A549 (cell line): ENCODE data around the gene GALNTL6. TPM values are rescaled to one million over a fixed set of nuclear protein-coding genes. Genes with fewer than 3 reads are reported as not detected.
"Not testable (repeated sequence)": the region's sequence is repeated elsewhere in the genome, so short reads cannot be mapped to it uniquely, and the experiment has no call there.

Source experiments
- ATAC-seq, 2 experiments: fragments of 200-7000 bp in 1 of 2; fragments of >200 bp in 1 of 2; cut with Nextera tagmentation in 1 of 2; cut with Tn5 transposase in 1 of 2; 3 replicates each; pipeline versions ENCODE4 v1.8.0 to v1.9.1; 2018 to 2020; ENCODE audit warnings: mild to moderate bottlenecking in 1 of 2, moderate library complexity in 1 of 2
- CTCF ChIA-PET: fragments of 300-600 bp; sonication (Branson Sonifier 250); formaldehyde crosslinking; extraction: SDS; loops from one replicate; lab custom pipeline; 2021; ENCODE audit warnings: antibody characterized with exemption, inconsistent platforms; lab: Yijun Ruan, JAX
- POLR2A ChIA-PET: fragments of 350-600 bp; formaldehyde crosslinking; extraction: SDS; loops from one replicate; lab custom pipeline; 2021; ENCODE audit warnings: antibody characterized with exemption, inconsistent platforms; lab: Yijun Ruan, JAX
- DNase-seq, 2 experiments: peaks; one replicate each; pipeline versions ENCODE4 v3.0.0 to v3.0.0-alpha.2; 2011 to 2016; ENCODE audit warnings: low read depth in 1 of 2, low spot score in 1 of 2
- FAIRE-seq: peaks from 2 replicates; lab custom pipeline; 2011; peaks lifted over from hg19 to GRCh38; lab: Jason Lieb, UNC
- H3K27ac ChIP-seq, 2 experiments: fragments of >200 bp; sonication (Bioruptor Twin); formaldehyde crosslinking; 3 replicates each; pipeline ENCODE4 v1.5.1; 2016 to 2017
- H3K4me1 ChIP-seq: fragments of >200 bp; sonication (Bioruptor Twin); formaldehyde crosslinking; 3 replicates; pipeline ENCODE4 v1.6.1; 2016
- H3K4me2 ChIP-seq: fragments of >200 bp; sonication (Bioruptor Twin); formaldehyde crosslinking; 3 replicates; pipeline ENCODE4 v1.6.1; 2016
- H3K4me3 ChIP-seq: fragments of >200 bp; sonication (Bioruptor Twin); formaldehyde crosslinking; 3 replicates; pipeline ENCODE4 v1.5.1; 2016
- H3K9me3 ChIP-seq: fragments of >200 bp; sonication (Bioruptor Twin); formaldehyde crosslinking; 3 replicates; pipeline ENCODE4 v1.6.1; 2016
- BHLHE40 ChIP-seq: IDR thresholded peaks from 2 replicates; pipeline ENCODE4 v1.6.1; 2012; ENCODE audit warnings: low read depth, low read length, inconsistent platforms
- CEBPB ChIP-seq, 2 experiments: fragments of >200 bp in 1 of 2; sonication (Bioruptor Twin) in 1 of 2; formaldehyde crosslinking in 1 of 2; IDR thresholded peaks; 2 replicates each; pipeline ENCODE4 v1.6.1; 2012 to 2016
- EHMT2 ChIP-seq: fragments of 200-600 bp; sonication (generic); IDR thresholded peaks from 2 replicates; pipeline ENCODE4 v1.6.1; 2016; ENCODE audit warnings: antibody characterized with exemption, low read depth, mild to moderate bottlenecking, moderate library complexity
- HDAC2 ChIP-seq: fragments of 200-600 bp; sonication (generic); IDR thresholded peaks from 2 replicates; pipeline ENCODE4 v1.6.1; 2016
- HOXA7 ChIP-seq: fragments of 250-450 bp; sonication (Bioruptor Pico); IDR thresholded peaks from 2 replicates; pipeline ENCODE4 v1.5.0; 2020; ENCODE audit warnings: mild to moderate bottlenecking, moderate library complexity
- JUN ChIP-seq, 2 experiments: fragments of >200 bp; sonication (Bioruptor Twin); formaldehyde crosslinking; IDR thresholded peaks; 2 replicates in 1 of 2; 3 replicates in 1 of 2; pipeline ENCODE4 v1.6.1; 2016 to 2017
- JUNB ChIP-seq: fragments of >200 bp; sonication (Bioruptor Twin); formaldehyde crosslinking; IDR thresholded peaks from 2 replicates; pipeline ENCODE4 v1.6.1; 2016
- KDM1A ChIP-seq: fragments of 200-600 bp; sonication (generic); IDR thresholded peaks from 2 replicates; pipeline ENCODE4 v1.6.1; 2016; ENCODE audit warnings: low read depth, mild to moderate bottlenecking
- MAFK ChIP-seq: fragments of 450-650 bp; IDR thresholded peaks from 2 replicates; pipeline ENCODE4 v1.6.1; 2014; ENCODE audit not compliant: partially characterized antibody
- MYC ChIP-seq: IDR thresholded peaks from 2 replicates; pipeline ENCODE4 v1.6.1; 2012; ENCODE audit warnings: mild to moderate bottlenecking, inconsistent platforms, low read length, improper control_type of control experiment, borderline replicate concordance
- RNF2 ChIP-seq: fragments of 200-600 bp; sonication (generic); IDR thresholded peaks from 2 replicates; pipeline ENCODE4 v1.6.1; 2016; ENCODE audit warnings: low read depth, mild to moderate bottlenecking, antibody characterized with exemption, moderate library complexity, borderline replicate concordance
- SMC3 ChIP-seq: fragments of >200 bp; sonication (Bioruptor Twin); formaldehyde crosslinking; IDR thresholded peaks from 3 replicates; pipeline ENCODE4 v1.6.1; 2018; ENCODE audit warnings: inconsistent platforms
- SREBF2 ChIP-seq: fragments of 450-650 bp; IDR thresholded peaks from 2 replicates; pipeline ENCODE4 v1.6.1; 2014; ENCODE audit warnings: mild to moderate bottlenecking, moderate library complexity
- TP53 ChIP-seq: fragments of 250-450 bp; sonication (Bioruptor Pico); IDR thresholded peaks from 2 replicates; pipeline ENCODE4 v1.5.0; 2021; ENCODE audit warnings: mild to moderate bottlenecking, moderate library complexity
- ZC3H11A ChIP-seq: fragments of 450-650 bp; IDR thresholded peaks from 2 replicates; pipeline ENCODE4 v1.6.1; 2014; ENCODE audit warnings: antibody characterized with exemption, mild to moderate bottlenecking
- ZFP36 ChIP-seq: fragments of 450-650 bp; IDR thresholded peaks from 2 replicates; pipeline ENCODE4 v1.6.1; 2014; ENCODE audit warnings: borderline replicate concordance; ENCODE audit not compliant: partially characterized antibody
- ZSCAN20 ChIP-seq: fragments of 250-450 bp; sonication (Bioruptor Pico); IDR thresholded peaks from 2 replicates; pipeline ENCODE4 v1.8.0; 2022; ENCODE audit warnings: mild to moderate bottlenecking, moderate library complexity
- WGBS: methylation state at CpG from one replicate; pipeline ENCODE4 v1.1.6; 2017; ENCODE audit errors: missing lambda C conversion rate; 5-methylcytosine and 5-hydroxymethylcytosine counted together
- polyA plus RNA-seq, 4 experiments: library from polyadenylated mRNA; depleted of rRNA in 3 of 4; stranded (reverse); fragments of >200 nt; fragmentation: RNase III in 1 of 4; extraction: RNeasy Plus Mini Kit Qiagen cat#74134 plus additional on column Dnase treatment in 1 of 4; gene quantifications; 2 replicates in 3 of 4; 3 replicates in 1 of 4; pipeline ENCODE4 v1.2.3, GENCODE V29; 2011 to 2017
- TF ChIP-seq, protein P1 (sequence below): IDR thresholded peaks from 2 replicates; pipeline ENCODE4 v1.6.1; 2012
- TF ChIP-seq, protein P2 (sequence below): fragments of >200 bp; sonication (Bioruptor Twin); formaldehyde crosslinking; IDR thresholded peaks from 3 replicates; pipeline ENCODE4 v1.5.1; 2016
- TF ChIP-seq, protein P3 (sequence below): IDR thresholded peaks from 2 replicates; pipeline ENCODE4 v1.6.1; 2012
- TF ChIP-seq, protein P4 (sequence below): fragments of >200 bp; sonication (Bioruptor Twin); formaldehyde crosslinking; IDR thresholded peaks from 2 replicates; pipeline ENCODE4 v1.6.1; 2016
- TF ChIP-seq, protein P5 (sequence below): fragments of 250-450 bp; sonication (Bioruptor Pico); IDR thresholded peaks from 2 replicates; pipeline ENCODE4 v1.5.0; 2020; ENCODE audit warnings: low read depth, mild to moderate bottlenecking, moderate library complexity
- TF ChIP-seq, protein P6 (sequence below): fragments of 150-350 bp; IDR thresholded peaks from 2 replicates; pipeline ENCODE4 v1.6.1; 2014; ENCODE audit warnings: low read depth, mild to moderate bottlenecking, low read length
- TF ChIP-seq, protein P7 (sequence below): fragments of 450-650 bp; IDR thresholded peaks from 2 replicates; pipeline ENCODE4 v1.6.1; 2014; ENCODE audit warnings: antibody characterized with exemption

The GALNTL6 gene
- polyA plus RNA-seq, 2 of the 4 experiments (the other 2 are of a cell fraction) = 0.06 to 0.49 TPM

DNA sequence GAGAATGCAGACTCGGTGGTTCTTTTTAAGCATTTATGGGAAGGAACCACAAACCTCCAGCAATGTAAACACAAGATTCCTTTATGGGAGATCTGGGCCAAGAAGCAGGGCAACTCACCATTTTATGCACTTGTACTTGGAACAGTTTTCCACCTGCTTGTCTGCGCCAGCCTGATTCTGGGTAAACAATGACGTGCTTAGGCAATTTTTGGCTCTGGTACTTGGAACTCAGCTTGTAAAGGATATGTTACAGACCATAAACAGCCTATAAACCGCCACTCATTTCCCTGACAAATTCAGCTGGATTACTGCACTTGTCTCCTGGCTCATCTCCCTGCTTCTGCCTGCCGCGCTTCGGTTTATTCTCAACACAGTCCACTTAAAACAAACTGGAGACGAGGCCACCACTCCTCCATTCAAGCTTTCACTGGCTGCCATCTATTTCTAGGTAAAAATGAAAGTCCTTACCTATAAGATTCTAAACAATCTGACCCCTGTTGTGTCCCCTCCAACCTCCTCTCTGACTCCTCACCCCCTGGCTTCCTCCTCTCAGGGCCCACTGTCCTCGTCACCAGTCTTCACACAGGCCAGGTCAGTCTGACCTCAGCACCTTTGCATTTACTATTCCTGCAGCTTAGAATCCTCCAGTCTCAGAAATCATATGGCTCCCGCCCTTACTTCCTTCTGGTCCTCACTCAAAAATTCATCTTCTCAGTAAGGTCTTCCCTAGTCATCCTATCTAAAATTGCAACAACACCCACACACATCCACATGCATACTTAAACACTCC lies 1149.6 kb downstream of the GALNTL6 start (continued):
- TF ChIP-seq SMC3 (0 out of 3 replicates have a peak, but pooled peaks have one; percentile 19), ZSCAN20 (CRISPR knock-in tag) (no peak), ZC3H11A (no peak), TP53 (CRISPR knock-in tag) (no peak), JUN (IDR thresholded peaks at IDR 0.05) (peak in 1 of 2 experiments; percentile 37; a peak in 2 of 5 replicates), EHMT2 (no peak), JUNB (peak; percentile 45; the same call in 1 of the 2 replicates)
- TF ChIP-seq, protein P1, sequence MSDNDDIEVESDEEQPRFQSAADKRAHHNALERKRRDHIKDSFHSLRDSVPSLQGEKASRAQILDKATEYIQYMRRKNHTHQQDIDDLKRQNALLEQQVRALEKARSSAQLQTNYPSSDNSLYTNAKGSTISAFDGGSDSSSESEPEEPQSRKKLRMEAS = peak; percentile 50; the same call in 1 of the 2 replicates
- TF ChIP-seq, protein P2, sequence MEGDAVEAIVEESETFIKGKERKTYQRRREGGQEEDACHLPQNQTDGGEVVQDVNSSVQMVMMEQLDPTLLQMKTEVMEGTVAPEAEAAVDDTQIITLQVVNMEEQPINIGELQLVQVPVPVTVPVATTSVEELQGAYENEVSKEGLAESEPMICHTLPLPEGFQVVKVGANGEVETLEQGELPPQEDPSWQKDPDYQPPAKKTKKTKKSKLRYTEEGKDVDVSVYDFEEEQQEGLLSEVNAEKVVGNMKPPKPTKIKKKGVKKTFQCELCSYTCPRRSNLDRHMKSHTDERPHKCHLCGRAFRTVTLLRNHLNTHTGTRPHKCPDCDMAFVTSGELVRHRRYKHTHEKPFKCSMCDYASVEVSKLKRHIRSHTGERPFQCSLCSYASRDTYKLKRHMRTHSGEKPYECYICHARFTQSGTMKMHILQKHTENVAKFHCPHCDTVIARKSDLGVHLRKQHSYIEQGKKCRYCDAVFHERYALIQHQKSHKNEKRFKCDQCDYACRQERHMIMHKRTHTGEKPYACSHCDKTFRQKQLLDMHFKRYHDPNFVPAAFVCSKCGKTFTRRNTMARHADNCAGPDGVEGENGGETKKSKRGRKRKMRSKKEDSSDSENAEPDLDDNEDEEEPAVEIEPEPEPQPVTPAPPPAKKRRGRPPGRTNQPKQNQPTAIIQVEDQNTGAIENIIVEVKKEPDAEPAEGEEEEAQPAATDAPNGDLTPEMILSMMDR = no peak
- TF ChIP-seq, protein P3, sequence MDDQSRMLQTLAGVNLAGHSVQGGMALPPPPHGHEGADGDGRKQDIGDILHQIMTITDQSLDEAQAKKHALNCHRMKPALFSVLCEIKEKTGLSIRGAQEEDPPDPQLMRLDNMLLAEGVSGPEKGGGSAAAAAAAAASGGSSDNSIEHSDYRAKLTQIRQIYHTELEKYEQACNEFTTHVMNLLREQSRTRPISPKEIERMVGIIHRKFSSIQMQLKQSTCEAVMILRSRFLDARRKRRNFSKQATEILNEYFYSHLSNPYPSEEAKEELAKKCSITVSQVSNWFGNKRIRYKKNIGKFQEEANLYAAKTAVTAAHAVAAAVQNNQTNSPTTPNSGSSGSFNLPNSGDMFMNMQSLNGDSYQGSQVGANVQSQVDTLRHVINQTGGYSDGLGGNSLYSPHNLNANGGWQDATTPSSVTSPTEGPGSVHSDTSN = no peak

DNA sequence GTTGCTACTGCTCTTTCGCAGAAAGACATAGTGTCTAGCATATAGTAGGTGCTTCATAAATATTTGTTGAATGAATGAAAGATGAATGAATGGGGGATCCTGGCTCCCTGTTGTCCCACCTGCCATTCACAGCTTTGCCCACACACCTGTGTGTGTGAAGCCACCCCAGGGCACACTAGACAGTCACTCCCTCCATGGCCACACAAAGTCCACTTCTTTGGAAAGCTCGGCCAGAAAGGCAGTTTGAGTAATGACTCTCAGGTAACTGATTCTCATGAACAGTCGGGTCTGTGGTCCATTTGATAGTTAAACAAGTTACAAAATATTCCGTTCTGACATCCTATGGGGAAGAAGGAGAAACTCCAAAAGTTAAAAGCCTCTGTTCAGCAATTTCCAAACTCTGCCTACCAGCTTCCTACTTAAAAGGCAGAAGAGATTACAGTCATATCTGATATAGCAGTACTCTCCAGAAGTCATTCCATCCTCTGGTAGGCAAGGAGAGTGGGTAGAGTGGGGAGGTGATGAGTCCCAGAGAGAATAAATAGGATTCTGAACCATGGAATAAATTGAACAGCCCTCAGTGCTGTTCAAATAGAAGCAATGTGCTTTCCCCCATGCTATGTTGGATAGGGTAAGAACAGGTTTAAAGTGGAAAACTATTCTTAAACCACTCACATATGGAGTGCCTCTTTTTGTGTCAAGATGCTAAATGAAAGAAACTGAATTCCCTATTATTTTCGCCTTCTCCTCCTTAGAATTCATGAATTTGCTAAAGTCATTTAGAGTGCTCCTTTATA lies 1150.5 kb downstream of the GALNTL6 start:
- TF ChIP-seq SREBF2 (no peak), ZC3H11A (no peak), BHLHE40 (no peak), CEBPB (IDR thresholded peaks at IDR 0.05) (no peak), HOXA7 (CRISPR knock-in tag) (no peak), RNF2 (no peak), MAFK (no peak), ZFP36 (no peak), KDM1A (no peak), MYC (no peak), HDAC2 (no peak)
- TF ChIP-seq, protein P4, sequence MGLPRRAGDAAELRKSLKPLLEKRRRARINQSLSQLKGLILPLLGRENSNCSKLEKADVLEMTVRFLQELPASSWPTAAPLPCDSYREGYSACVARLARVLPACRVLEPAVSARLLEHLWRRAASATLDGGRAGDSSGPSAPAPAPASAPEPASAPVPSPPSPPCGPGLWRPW = no peak
- TF ChIP-seq, protein P5, sequence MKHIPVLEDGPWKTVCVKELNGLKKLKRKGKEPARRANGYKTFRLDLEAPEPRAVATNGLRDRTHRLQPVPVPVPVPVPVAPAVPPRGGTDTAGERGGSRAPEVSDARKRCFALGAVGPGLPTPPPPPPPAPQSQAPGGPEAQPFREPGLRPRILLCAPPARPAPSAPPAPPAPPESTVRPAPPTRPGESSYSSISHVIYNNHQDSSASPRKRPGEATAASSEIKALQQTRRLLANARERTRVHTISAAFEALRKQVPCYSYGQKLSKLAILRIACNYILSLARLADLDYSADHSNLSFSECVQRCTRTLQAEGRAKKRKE (CRISPR knock-in tag) = no peak
- TF ChIP-seq, protein P6, sequence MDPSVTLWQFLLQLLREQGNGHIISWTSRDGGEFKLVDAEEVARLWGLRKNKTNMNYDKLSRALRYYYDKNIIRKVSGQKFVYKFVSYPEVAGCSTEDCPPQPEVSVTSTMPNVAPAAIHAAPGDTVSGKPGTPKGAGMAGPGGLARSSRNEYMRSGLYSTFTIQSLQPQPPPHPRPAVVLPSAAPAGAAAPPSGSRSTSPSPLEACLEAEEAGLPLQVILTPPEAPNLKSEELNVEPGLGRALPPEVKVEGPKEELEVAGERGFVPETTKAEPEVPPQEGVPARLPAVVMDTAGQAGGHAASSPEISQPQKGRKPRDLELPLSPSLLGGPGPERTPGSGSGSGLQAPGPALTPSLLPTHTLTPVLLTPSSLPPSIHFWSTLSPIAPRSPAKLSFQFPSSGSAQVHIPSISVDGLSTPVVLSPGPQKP = no peak
- TF ChIP-seq, protein P7, sequence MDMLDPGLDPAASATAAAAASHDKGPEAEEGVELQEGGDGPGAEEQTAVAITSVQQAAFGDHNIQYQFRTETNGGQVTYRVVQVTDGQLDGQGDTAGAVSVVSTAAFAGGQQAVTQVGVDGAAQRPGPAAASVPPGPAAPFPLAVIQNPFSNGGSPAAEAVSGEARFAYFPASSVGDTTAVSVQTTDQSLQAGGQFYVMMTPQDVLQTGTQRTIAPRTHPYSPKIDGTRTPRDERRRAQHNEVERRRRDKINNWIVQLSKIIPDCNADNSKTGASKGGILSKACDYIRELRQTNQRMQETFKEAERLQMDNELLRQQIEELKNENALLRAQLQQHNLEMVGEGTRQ = no peak
- 80% methylated on average over 5 of the region's 5 CpGs for WGBS
- DNase-seq = no peak
- ChIA-PET POLR2A (interaction anchor here (0.5 kb wide), 1 partner anchor 66 kb away, joined by 4 read pairs; no protein-coding TSS in a partner anchor), CTCF (no interaction called here)
- FAIRE-seq = no peak
- Histone ChIP-seq H3K9me3 (peaks cover 8% of the 10 kb centered on the region; the same call in 1 of the 3 replicates), H3K4me2 (peak overlapping the region; percentile 65), H3K4me3 (no peak overlapping the region), H3K27ac (peak overlapping the region; percentile 72 to 85), H3K4me1 (peaks cover 24% of the 10 kb centered on the region)
- ATAC-seq = no peak; a peak in 1 of 6 replicates

DNA sequence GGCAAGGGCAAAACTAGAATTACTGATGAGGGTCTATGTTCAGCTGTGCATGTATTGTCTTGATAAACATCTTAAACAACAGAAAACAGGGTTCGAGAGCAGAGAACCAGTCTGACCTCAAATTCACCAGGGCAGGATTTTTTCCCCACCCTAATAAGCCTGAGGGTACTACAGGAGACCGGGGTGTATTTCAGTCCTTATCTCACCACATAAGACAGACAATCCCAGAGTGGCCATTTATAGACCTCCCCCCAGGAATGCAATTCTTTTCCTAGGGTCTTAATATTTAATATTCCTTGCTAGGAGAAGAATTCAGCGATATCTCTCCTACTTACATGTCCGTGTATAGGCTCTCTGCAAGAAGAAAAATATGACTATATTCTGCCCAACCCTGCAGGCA lies 1157.0 kb downstream of the GALNTL6 start:
- FAIRE-seq, POLR2A ChIA-PET: not testable (repeated sequence)

More for the DNA sequence above, 1157.0 kb downstream of the GALNTL6 start:
- H3K4me3 ChIP-seq, H3K27ac ChIP-seq, H3K4me1 ChIP-seq, ATAC-seq, DNase-seq, H3K4me2 ChIP-seq, CTCF ChIA-PET: not testable (repeated sequence)
- WGBS = 69% methylated on average over 4 of the region's 4 CpGs
- H3K9me3 ChIP-seq = peaks cover 42% of the 10 kb centered on the region; the same call in 1 of the 3 replicates
